Erythroblast (primary cell): ENCODE measurements around the gene CAB39L.
"Not testable (repeated sequence)": the region's sequence is repeated elsewhere in the genome, so short reads cannot be mapped to it uniquely, and the experiment has no call there.

Experiments used
- DNase-seq, 2 experiments: peaks; one replicate each; lab custom pipeline; 2025; lab: John Stamatoyannopoulos, UW
- GATA1 ChIP-seq: IDR thresholded peaks from 2 replicates; pipeline ENCODE4 v1.6.1; 2011; ENCODE audit warnings: low read depth, mild to moderate bottlenecking, control low read depth, low read length, moderate library complexity
- POLR2A ChIP-seq: IDR thresholded peaks from 2 replicates; pipeline ENCODE4 v1.6.1; 2011; ENCODE audit warnings: mild to moderate bottlenecking, low read length

The CAB39L gene

DNA sequence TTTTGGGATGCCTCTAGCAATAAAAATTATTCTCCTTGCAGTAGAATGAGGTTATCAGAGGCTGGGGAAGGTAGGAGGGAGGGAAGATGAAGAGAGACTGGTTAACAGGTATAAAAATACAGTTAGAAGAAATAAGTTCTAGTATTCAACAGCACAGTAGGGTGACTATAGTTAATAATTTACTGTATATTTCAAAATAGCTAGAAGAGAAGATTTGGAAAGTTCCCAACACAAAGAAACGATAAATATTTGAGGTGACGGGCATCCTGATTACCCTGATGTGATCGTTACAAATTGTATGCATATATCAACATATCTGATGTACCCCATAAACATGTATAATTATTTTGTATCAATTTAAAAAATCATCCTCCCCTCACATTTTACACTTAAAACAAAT lies 102.3 kb downstream of the CAB39L start:
- DNase-seq: no peak
- TF ChIP-seq GATA1 (no peak), POLR2A (no peak)

DNA sequence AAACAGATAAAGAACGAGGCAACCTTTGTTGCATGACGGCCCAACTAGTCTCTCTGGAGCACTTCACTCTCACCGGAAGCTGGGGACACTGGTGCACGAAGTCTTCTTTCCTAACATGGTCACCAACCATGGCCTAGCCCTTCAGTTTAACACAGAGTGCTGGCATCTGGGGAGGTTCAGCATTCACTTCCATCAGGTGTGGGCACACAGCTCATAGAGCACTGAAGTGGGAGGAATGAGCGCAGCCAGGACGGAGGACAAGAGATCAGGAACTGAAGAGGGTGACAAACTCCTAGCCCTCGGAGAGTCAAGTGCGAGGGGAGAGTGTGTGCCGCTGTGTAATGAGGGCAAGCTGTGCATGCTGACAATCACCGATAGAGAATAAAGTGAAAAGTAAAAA lies 103.7 kb downstream of the CAB39L start:
- TF ChIP-seq GATA1: no peak
- no peak for TF ChIP-seq POLR2A
- no peak for DNase-seq

- no peak for TF ChIP-seq GATA1
- TF ChIP-seq POLR2A: no peak
- DNase-seq: no peak
Measured at GRCh38 chr13:49336655-49337054, 107.2 kb downstream of the CAB39L start.

DNA sequence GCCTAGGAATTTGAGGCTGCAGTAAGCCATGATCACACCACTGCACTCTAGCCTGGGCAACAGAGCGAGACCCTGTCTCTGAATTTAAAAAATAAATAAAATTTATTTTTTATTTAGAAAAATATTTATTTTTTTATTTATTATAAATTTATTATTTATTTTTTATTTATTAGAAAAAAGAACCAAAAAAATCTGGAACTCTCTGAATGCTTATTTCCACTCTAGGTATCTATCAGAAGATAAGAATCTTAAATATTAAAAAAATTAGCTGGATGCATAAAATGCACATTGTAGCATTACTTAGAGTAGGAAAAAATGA lies 113.4 kb downstream of the CAB39L start:
- no peak for DNase-seq
- no peak for TF ChIP-seq POLR2A

- DNase-seq: peak; percentile 11 to 40
- no peak for TF ChIP-seq GATA1
- TF ChIP-seq POLR2A: no peak
Measured at GRCh38 chr13:49329831-49330545, 113.9 kb downstream of the CAB39L start.

GRCh38 chr13:49327145-49327544 lies 116.7 kb downstream of the CAB39L start:
- DNase-seq: not testable (repeated sequence)

DNA sequence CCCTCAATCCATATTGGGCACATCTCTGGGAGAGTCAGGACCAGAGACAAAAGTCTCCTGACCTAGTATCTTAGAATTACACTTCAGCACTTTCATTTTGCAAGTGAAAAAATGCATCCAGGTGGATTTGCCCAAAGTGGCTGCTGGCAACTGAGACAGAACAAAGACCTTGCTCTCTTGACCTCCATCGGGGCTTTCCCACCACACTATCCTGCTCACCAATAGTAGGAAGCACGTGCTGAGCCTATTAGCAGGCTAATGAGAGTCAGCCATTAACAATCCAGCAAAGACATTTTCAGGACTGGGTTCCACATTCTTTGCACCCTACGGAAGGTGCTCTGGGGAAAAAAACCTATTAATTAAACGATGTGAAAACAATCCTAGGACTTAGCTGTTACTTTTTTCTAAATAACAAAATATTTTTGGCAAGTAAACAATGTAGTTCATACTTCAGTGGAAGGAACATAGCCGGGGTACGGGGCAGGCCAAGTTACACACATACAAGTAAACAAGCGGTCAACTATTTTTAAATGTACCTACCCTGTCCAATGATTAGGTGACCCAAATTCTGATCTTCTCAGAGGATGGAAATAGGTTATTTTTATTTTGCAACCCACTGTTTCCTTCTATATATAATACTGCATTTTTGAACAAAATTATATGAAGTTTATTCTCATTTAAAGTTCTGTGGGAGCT lies 117.5 kb downstream of the CAB39L start:
- TF ChIP-seq POLR2A (no peak), GATA1 (no peak)
- DNase-seq: no peak

GRCh38 chr13:49323344-49323743 lies 120.5 kb downstream of the CAB39L start:
- DNase-seq: no peak
- no peak for TF ChIP-seq GATA1
- no peak for TF ChIP-seq POLR2A

- TF ChIP-seq GATA1 (no peak), POLR2A (no peak)
Measured at GRCh38 chr13:49322702-49323101, 121.2 kb downstream of the CAB39L start.

DNA sequence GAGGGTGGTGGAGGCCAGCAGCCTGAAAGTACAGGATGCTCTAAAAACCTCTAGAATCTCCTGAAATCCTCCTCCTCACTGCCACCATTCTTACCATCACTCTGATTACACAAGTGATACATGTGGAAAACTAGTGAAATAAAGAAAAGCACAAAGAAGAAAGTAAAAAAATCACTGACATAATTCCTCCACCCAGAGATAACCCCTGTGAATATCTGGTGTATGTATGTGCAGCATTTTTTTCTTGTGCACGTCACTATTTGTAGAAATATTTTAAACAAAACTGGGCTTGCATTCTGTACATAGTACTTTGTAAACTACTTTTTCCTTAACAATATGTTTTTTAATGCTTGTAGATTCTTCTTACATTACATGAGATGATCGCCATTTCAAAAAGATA lies 122.9 kb downstream of the CAB39L start:
- TF ChIP-seq GATA1 (no peak), POLR2A (no peak)

More at GRCh38 chr13:49322702-49323101, 121.2 kb downstream of the CAB39L start:
- DNase-seq: no peak

DNA sequence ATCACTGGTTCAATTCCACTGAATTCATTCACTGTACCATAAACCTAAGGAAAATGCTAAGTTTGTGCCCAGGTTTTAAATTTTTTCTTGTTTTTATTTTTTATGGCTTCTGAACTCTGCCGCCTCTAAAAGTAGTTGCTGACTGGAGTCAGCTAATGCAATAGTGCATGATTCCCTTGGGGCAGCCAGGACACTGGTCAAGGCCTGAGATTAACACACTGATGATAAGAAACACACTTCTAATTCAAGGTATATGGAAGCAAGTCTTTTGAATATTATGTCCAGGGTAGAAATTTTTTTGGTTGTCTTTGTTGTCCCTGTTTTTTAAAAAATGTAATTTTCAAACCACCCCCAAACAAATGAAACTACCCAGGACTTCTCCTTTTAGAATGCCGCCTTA lies 123.9 kb downstream of the CAB39L start:
- DNase-seq: no peak
- TF ChIP-seq GATA1 (no peak), POLR2A (no peak)

More for the DNA sequence above, 122.9 kb downstream of the CAB39L start:
- no peak for DNase-seq

DNA sequence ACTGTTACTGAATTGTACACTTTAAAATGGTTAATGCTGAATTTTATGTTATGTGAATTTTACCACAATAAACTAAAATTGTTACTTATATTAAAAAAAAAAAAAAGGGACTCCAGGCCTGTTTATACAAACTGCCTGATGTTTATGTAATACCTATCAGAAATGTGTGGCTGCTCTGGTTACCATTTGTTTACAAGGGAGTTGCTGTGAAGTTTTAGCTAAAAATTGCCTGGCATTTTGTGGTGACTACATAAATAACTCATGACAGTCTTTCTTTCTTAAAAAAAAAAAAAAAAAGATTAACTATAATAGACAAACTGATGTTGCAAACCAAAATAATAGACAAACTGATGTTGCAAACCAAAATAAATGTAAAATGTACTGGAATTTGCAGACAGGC lies 124.3 kb downstream of the CAB39L start:
- no peak for TF ChIP-seq POLR2A
- DNase-seq: no peak

DNA sequence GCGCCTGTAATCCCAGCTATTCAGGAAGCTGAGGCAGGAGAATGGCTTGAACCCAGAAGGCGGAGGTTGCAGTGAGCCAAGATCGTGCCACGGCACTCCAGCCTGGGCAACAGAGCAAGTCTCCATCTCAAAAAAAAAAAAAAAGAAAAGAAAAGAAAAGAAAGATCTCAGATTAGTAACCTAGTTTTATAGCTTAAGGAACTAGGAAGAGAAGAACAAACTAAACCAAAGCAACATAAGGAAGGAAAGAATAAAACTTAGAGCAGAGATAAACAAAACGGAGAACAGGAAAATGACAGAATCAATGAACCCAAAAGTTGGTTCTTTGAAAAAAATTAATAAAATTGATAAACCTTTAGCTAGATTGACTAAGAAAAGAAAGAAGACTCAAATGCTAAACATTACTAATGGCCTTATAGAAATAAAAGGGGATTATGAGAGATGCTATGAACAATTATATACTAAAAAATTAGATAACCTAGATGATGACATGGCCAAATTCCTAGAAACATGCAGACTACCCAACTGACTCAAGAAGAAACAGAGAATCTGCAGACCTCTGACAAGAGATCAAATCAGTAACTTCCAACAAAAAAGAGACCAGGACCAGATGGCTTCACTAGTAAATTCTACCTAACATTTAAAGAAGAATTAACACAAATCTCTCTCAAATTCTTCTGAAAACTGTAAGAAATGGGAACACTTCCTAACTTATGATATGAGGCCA lies 127.9 kb downstream of the CAB39L start:
- DNase-seq: peak; percentile 73 to 80
- TF ChIP-seq GATA1 (no peak), POLR2A (no peak)

DNA sequence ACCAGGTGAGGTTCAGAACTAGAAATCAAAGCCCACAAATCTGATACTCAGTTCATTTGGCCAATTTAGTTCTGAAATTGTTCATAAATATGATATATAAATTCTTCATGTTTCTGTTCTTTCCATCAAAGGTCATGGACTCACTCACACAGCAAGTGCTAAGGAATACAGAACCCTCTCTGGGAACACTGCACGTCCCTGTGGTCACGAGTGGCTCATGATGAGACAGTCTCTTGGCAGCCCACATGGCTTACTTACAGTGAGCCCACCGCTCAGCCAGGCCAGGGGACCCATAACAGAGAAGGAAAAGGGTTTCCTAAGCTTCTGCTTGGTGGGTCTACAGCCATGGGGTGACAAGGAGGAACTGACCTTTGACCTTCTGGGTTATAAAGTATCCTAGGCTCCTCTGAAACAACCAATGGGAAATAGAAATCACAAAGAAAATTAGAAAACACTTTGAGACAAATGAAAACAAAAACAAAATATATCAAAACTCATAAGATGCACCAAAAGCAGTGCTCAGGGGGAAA lies 128.8 kb downstream of the CAB39L start:
- no peak for DNase-seq
- TF ChIP-seq POLR2A: no peak
- TF ChIP-seq GATA1: no peak
